T-helper 1 cell treated with Interleukin-12 subunit alpha and Interleukin-12 subunit beta and Interleukin-4 antibody, amounts not matched to agents 30 ng/mL and 1 ng/mL, for 36 hours (primary cell): Measurements from ENCODE around the gene RANBP6. TPM values are rescaled to one million over a fixed set of nuclear protein-coding genes. Genes with fewer than 3 reads are reported as not detected.
"Not testable (repeated sequence)": the region's sequence is repeated elsewhere in the genome, so short reads cannot be mapped to it uniquely, and the experiment has no call there.

Source experiments
- intact Hi-C: fragments of 100-400 bp; cut with micrococcal nuclease; formaldehyde crosslinking; loops from one replicate; pipeline ENCODE4 v1.15.1; 2024
- total RNA-seq: library from RNA; stranded (reverse); gene quantifications from 2 replicates; pipeline ENCODE4 v1.2.3, GENCODE V29; 2022

Gene RANBP6
- 22.4 and 22.8 TPM in 2 replicates for total RNA-seq

DNA sequence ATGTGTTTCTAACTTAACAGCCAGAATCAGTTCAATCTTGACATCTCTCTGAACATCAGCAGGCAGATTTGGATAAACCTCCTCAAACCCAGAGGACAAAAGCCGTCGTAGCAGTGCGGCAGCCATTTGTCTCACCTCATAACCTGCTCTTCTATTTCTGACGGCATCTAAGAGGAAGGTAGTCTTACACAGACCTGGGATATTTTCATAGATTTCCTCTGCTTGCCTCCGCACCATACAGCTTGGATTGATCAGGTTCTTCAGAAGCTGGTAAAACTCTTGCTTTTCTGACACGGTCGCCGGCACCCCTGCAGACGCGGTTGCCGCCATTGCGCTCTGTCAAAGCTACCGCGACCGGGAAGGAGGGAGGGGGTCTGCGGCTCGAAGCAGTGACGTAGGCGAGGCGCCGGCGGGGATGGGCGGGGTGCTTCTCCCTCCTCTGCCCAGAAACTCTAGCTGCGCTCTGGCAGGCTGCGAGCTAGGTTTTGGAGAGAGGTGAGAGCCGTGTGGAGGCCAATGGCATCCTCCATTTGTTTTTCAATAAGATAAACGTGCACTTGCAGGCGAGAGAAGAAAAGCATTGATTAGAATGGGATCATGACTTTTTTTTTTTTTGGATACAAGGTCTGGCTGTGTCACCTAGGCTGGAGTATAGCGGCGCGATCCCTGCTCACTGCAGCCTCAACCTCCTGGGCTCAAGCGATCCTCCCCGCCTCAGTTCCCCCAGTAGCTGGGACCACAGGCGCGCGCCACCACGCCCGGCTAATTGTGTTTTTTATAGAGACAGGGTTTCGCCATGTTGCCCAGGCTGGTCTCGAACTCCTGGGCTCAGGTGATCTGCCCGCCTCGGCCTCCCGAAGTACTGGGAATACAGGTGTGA lies at the start of gene RANBP6:
Gene RANBP6, minus strand, starts transcription at position 347 of the 880 bp plus-strand sequence. Its CDS starts 17 bp downstream, at position 330.
- intact Hi-C loops, result loop anchor here (1.0 to 2.0 kb wide), 12 partner anchors 8 to 1336 kb away; partner anchors contain the start of genes CDC37L1, KDM4C and UHRF2

DNA sequence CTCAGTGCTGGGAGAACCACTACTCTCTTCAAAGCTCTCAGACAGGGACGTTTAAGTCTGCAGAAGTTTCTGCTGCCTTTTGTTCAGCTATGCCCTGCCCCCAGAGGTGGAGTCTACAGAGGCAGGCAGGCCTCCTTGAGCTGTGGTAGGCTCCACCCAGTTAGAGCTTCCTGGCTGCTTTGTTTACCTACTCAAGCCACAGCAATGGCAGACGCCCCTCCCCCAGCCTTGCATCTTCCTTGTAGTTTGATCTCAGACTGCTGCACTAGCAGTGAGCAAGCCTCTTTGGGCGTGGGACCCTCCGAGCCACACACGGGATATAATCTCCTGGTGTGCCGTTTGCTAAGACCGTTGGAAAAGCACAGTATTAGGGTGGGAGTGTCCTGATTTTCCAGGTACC lies 47.7 kb upstream of the RANBP6 start:
- intact Hi-C loops, result not testable (repeated sequence)

DNA sequence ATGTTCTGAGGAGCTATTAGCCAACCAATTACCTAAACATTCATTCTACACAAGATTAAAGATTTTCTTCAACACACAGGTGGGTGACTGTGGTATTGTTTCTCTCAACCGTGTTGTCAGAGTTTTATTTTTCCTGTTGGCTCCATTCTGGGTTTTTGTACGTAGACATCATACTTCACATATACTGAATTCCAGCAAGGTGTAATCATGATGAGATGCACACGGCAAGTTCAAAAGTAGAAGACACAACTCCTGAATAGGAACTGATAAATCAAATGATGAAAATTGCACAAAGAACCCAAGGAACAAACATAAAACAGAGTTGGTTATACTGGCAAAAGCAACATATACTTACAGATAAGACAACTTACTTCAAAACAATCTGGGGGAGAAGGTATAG lies 40.2 kb upstream of the RANBP6 start:
- intact Hi-C loops, result loop anchor here (1.0 to 5.0 kb wide), 9 partner anchors 14 to 513 kb away; partner anchors contain the start of genes ERMP1, RANBP6 and UHRF2

DNA sequence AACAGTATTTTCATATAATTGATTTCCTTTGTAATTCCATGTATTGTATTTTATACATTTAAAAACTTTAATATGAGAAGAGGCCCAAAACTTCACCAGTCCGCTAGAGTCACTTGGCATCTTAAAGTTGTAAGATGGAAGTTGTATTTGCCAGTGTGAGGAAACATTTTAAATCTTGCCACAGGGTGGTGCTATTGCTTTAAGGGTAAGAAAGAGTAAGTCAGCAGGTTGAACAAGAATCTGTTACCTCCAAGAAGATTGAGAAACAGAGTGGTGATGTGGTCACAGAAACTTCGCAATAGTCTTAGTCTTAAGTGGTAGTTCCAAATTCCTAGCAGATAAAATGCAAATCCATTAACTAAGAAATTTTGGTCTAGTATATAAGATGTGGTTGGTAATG lies 39.8 kb upstream of the RANBP6 start:
- intact Hi-C loops, result loop anchor here (1.0 to 5.0 kb wide), 9 partner anchors 14 to 513 kb away; partner anchors contain the start of genes ERMP1, RANBP6 and UHRF2

DNA sequence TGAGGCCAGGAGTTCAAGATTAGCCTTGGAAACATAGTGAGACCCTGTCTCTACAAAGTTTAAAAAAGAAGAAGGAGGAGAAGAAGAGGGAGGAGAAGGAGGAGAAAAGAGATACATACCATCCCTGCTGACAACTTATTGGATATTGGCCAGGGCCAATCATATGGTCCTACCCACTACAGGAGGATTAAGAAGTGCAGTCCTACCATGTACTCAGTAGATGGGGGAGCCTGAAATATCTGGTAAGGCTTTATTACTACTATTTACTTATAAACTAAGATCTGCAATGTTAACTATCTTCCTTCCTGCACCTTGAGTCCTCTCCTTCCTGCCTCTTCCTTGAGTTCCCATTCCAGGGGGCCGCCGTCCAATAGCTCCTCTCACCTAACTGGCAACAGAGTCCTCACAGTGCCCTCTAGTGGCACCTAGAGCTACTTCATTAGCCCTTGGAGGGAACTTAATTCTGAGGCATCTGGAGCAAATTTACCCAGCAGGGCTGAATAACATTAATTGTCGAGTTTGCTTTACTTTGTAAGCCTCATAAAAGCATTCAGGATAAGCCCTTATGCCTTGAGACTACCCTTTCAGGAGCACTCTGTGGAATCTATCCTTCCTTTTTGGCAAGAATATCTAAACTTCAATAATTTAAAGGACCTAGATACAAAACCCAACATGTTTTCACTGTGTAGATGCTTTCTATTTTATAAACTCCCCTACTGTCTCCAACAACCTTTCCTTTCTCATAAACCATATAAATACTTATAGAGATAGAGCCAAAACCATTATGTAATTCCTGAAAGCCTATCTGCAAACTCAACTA lies 39.1 kb upstream of the RANBP6 start:
- intact Hi-C loops, result loop anchor here (1.0 to 5.0 kb wide), 12 partner anchors 15 to 514 kb away; partner anchors contain the start of genes ERMP1, RANBP6 and UHRF2

DNA sequence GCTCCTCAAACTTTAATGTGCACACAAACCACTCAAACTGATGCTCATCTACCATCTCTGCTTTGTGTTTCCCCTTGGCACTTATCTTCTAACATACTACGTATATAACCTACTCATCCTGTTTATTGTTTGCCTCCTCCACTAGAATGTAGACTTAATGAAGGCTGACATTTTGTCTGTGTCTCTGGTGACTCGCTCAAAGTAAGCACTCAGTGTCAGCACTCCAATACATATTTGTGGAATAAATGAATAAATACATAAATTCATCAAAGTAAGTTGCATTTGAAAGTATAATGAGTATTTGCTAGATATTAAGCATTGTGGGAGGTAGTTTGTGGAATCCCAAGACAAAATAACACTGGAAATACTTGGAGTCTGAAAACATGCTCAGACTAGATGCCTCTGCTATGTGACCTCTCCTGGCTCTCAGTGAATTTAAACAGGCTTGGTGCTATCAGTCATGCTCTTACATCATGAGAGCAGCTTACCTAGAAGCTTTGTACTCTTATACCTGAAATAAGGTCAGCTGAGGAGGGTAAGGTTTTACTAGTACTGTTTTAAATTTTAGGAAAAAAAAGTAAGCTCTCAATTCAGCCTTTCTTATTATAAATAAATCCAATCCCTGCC lies 37.0 kb upstream of the RANBP6 start:
- intact Hi-C loops, result no loop called here

DNA sequence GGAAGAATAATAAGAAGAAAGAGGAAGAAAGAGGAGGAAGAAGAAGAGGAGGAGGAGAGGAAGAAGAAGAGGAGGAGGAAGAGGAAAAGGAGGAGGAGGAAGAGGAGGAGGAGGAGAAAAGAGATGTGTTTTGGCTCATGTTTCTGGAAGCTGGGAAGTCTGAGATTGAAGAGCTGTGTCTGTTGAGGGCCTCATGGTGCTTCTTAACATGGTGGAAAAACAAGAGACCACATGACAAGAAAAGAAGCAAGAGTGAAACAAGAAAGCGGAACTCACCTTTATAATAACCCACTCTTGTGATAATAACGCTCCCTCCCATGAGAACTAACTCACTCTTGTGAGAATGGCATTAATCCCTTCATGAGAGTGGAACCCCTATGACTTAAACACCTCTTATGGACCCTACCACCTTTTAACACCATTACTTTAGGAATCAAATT lies 36.1 kb upstream of the RANBP6 start:
- intact Hi-C loops, result no loop called here

DNA sequence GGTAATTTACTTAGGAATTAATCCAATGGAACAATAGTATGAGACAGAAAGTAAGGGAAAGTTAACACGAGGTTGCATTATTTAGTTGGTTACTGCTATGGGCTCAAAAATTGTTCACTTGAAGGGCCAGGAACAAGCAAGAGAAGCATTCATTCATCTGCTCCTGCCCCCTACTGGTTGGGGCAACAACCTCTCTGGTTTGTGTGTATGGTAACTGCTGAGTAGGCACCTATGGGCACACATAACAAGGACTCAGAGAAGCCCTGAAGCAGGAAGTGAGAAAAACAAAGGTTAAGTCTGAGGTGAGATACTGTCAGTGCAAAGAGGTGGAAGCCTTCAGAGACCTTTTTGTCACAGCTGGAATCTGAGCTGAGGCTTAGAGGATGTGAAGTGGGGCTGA lies 34.4 kb upstream of the RANBP6 start:
- intact Hi-C loops, result loop anchor here (1.0 to 2.0 kb wide), 3 partner anchors 25 to 216 kb away; partner anchors contain the start of gene ERMP1

DNA sequence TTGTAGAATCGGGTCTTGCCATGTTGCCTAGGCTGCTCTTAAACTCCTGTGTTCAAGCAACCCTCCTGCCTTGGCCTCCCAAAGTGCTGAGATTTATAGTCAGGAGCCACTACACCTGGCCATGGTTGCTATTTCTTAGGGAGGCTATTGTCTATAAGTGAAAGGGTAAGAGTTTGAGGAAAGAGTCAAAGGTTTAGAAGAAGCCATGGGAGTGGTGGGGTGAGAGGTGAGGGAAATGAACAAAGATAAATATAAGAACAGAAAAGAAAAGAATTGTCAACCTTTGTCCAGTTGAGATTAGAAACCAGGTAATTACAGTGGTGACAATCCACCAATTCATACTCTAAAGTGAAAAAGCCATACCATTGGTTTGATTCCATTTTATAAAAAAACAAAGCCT lies 32.6 kb upstream of the RANBP6 start:
- intact Hi-C loops, result loop anchor here (2.0 kb wide), 1 partner anchor 23 kb away; no protein-coding TSS in a partner anchor

DNA sequence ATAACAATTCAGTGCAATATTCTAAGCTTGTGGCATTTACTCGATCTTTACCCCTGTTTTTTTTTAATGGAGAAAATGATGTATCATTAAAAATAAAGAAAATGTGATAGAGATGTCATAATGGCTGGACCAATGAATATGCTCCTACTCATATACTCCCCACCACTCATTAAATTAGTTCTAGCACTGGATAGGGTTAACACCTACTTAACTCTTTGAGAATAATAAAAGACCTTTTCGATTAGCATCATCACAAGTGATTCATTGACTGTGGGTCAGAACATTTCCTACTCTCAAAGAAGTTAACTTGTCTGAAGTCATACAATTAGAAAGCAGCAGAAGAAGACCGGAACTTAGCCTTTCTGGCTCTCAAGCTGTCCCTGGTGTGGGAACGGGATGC lies 31.6 kb upstream of the RANBP6 start:
- intact Hi-C loops, result no loop called here

DNA sequence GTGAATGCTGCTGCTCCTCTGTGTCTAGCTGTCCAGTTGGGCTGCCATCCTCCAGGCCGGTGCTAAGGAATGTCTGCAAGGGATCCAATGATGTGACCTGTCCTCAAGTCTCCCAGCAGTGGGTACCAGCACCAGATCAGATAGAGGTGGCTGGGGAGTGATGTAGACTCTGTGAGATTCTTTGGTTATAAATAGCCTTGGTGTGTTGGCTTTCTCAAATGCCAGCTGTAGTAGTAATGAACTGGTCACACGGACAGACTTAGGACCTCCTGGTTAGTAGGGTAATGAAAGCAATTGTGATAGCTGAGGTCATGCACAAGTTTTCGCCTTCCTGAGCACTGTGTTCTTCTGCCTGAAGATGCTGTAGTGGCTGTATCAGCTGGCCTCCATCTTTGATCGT lies 29.9 kb upstream of the RANBP6 start:
- intact Hi-C loops, result no loop called here

DNA sequence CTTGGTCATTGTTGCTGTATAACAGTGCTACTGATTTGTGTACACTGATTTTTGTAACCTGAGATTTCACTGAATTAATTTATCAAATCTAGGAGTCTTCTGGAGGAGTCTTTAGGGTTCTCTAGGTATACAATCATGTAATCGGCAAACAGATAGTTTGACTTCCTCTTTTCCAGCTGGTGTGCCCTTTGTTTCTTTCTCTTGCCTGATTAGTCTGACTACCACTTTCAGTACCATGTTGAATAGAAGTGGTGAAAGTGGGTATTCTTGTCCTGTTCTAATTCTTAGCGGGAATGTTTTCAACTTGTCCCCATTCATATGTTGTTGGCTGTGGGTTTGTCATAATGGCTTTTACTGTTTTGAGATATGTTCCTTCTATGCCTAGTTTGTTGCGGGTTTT lies 24.7 kb upstream of the RANBP6 start:
- intact Hi-C loops, result no loop called here

DNA sequence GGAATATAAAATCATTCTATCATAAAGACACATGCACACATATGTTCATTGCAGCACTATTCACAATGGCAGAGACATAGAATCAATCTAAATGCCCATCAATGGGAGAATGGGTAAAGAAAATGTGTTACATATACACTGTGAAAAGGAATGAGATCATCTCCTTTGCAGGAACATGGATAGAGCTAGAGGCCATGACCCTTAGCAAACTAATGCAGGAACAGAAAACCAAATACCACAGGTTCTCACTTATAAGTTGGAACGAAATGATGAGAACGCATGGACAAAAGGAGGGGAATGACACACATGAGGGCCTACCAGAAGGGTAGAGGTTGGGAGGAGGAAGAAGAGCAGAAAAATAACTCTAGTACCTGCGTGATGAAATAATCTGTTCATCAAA lies 21.0 kb upstream of the RANBP6 start:
- intact Hi-C loops, result no loop called here

DNA sequence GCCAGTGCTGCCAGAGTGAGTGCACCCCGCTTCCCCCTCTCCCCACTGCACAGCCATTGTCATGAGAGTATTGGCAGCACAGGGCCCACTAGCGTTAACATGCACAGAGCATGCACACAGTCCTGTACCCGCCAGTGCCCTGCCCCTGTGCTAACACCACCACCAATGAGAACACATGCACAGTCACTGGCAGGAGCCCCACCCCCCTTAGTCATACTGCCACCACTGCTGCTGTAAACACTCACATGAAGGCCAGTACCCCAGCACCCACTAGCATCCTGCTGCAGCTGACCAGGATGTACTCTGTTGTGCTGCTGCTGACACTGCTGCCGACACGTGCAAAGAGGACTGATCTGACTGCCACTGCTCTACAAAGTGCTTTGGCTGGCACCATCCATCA lies 19.5 kb upstream of the RANBP6 start:
- intact Hi-C loops, result no loop called here

DNA sequence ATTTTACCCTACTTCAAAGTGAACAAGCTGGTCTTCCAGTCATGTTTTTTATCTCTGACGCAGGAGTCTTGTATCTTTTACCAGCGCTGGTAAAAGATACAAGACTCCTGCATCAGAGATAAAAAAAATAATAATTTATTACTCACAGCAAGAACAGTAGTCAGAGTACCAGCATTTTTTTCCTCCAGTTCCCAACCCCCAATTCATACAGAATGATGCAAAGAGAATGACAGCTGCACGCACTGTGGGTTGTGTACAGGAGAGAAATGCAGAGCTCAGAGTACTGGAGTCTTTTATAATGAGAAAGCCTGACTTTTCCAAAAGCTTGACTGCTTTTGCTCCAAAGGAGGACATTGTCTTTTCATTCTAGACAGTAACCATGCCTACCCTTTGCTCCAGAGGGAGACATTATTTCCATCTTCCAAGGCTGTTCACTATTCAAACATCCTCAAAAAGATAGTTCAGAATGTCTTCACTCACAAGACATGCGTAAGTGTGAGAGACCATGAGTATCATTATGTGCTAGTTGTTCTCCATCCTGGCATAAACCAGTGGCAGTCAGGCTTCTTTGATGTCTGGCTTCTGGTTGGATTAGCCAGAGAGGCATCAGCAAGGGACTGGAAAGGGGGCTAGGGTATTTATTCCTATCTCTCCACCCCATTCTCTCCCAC lies 14.3 kb upstream of the RANBP6 start:
- intact Hi-C loops, result no loop called here

DNA sequence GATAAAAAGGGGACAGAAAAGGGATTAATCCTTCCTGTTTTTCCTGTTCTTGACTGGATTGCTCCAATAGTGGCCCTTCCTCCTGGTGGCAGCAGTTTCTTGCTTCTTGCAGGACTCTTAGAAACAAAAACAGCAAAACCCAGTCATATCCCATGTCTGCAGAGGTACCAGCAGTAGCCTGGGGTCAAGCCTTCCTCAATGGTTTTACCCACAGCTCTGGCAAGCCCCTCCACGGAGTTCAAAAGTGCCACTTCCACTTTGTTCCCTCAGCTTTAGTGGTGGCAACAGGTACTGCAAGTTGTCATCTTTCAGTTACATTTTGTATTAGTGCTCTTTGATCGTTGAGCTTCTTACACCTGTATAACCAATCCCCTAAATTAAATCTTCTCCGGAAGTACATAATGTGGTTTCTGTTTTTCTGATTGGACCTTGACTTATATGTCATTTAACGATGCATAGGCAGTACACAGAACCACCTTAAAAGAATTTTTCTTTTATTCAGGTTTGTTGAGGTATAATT lies 8.7 kb upstream of the RANBP6 start:
- intact Hi-C loops, result loop anchor here (1.0 to 2.0 kb wide), 3 partner anchors 9 to 25 kb away; partner anchors contain the start of gene RANBP6

DNA sequence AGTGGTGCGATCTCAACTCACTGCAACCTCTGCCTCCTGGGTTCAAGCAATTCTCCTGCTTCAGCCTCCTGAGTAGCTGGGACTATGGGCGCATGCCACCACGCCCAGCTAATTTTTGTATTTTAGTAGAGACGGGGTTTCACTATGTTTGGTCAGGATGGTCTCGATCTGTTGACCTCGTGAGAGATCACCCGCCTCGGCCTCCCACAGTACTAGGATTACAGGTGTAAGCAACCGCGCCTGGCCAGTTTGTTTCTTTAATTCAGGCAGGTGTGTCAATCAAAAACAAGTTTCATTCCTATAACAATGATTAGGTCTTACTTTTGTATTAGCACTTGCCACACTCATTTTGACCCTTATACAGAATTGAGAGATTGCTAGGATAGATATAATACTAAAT lies 1.6 kb upstream of the RANBP6 start:
- intact Hi-C loops, result not testable (repeated sequence)

DNA sequence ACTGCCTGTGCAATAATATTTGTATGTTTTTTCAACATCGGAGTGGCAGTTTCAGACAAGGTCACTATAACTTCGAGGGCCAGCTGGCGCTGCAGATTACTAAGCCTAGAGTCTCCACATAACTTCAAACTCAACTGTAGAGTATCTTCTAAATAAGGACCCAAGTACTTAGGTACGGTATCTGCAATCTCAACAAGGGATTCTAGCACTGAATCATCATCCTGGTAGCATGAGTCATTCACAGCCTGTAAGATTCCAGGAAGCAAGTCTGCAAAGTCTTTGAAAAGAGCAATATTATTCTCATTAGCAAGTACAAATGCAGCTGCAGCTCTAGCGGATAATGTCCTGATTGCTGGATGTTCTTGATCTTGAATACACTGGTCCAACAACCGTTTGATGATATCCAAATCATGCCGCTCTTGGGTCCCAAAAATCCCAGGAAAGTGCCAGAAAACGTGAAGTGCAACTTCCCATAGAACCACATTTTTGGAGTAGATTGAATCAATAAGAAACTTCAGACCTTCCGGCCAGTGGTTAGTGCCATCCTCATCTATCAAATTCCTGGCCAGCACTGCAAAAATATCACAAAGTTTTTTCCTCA lies 654 bp downstream of the RANBP6 start:
- intact Hi-C loops, result loop anchor here (1.0 to 2.0 kb wide), 12 partner anchors 7 to 1335 kb away; partner anchors contain the start of genes CDC37L1, KDM4C and UHRF2

DNA sequence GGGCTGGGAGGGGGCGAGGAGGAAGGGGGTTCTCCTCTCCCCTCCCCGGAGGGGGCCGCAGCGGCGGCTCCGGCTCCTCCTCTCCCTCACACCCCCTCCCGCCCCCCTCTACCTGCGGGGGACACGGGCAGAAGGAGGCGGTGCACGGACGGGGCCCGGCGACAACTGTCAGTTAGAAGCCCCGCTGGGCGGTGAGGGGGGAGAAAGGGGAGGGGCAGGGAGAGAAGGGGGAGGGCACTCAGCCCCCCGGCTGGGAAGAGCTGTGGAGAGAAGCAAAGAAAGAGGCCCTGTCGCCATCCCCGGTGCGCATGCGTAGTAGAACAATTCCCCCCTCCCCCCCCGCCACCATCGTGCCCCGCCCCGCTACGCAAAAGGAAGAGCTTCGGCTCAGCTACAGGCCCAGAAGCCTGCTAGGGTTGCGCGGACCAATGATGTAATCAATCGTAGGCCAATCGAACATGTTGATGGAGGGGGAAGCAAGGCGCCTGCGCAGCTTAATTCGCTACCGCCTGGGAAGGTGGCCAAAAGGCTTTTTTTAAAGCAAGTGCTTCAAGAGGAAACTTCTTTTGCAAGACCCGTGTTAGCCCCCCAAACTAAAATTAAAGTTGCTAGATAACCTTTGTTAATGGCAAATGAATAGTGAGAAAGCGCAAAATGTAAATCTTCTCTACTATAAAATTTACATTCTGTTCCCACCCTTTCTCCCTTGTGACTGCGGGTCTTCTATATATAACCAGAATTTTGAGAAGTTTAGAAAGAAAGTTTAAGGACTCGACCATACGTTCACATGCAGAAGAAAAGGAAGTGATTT lies 7.0 kb downstream of the RANBP6 start:
- intact Hi-C loops, result loop anchor here (1.0 to 5.0 kb wide), 11 partner anchors 59 to 1216 kb away; partner anchors contain the start of genes CD274, ERMP1, JAK2 and KDM4C
